Measurements from ENCODE around the gene TRIM24.
"Not testable (repeated sequence)": the region's sequence is repeated elsewhere in the genome, so short reads cannot be mapped to it uniquely, and the experiment has no call there.

TRIM24 gene

GRCh38 chr7:138499340-138499739 lies 39.3 kb downstream of the TRIM24 start:
- FAIRE-seq: no peak

- FAIRE-seq: not testable (repeated sequence)
Observed at GRCh38 chr7:138500303-138500702, 40.2 kb downstream of the TRIM24 start.

- FAIRE-seq: no peak
Observed at GRCh38 chr7:138500892-138501291, 40.8 kb downstream of the TRIM24 start.

DNA sequence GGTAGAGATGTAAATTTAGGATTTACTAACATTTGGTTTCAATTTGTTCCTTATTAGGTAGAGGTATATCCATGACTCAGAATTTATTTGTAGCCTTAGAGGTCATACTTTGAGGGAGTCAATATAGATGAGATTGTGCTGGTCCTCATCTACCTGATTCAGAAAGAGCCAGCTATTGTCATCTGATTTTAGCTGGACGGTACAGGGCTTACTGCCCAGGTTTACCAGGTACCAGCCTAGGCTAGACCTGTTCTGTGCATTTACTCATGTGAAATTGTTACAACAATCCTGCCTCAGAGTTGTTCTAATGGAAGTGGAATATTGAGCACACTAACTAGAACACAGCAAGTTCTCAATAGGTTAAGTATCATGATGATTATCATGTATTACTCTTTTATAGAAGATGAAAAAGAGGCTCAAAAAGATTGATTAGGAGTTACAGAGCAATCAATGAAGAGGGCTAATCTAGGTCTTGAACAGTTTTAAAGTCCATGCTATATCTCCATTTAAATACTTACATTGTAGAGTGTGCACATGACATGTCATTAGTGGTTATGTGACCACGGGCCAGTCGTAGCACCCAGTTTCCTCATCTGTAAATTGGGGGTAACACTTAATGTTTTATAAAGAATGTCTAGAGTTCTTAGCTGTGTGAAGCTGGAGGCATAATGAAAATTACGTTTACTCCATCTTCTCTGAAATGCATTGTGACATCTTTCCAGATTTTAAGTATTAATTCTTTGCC lies 42.1 kb downstream of the TRIM24 start:
- FAIRE-seq: no peak

- FAIRE-seq: no peak
Observed at GRCh38 chr7:138505361-138505873, 45.4 kb downstream of the TRIM24 start.

DNA sequence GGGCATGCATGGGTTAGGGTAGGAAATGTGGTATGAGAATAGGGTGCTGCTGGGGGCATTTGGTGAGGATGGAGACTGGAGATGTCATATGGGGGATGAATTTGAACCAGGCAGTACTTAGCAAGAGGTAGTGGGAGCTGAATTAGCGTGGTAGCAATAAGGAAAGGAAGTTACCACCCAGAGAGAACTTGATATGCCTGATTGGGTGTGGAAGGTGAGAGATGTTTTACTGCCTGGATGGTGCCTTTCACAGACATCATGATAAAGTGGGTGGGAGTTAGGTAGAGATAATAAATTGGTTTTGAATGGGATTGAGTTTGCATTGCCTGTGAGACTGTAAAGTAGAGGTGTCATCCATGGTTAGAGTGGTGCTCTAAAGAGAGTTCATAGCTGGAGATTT lies 46.7 kb downstream of the TRIM24 start:
- FAIRE-seq: no peak

DNA sequence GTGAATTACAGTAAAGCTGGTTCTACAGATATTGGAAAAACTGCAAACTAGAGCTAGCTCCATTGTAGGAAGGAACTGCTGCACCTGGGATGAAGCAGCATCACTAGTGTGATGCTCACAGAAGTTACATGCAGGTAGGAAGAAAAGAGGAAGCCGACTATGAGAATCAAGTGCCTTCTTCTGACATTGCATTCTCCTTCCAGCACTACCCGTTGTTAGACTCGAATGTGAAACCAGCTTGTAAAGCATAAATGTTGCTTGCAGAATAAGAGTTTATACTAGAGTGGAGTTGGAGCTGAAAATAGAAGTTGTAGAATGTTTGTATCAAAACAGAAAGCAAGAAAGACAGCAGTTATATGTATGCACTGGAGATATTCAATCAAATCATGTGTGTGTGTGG lies 49.9 kb downstream of the TRIM24 start:
- no peak for FAIRE-seq

DNA sequence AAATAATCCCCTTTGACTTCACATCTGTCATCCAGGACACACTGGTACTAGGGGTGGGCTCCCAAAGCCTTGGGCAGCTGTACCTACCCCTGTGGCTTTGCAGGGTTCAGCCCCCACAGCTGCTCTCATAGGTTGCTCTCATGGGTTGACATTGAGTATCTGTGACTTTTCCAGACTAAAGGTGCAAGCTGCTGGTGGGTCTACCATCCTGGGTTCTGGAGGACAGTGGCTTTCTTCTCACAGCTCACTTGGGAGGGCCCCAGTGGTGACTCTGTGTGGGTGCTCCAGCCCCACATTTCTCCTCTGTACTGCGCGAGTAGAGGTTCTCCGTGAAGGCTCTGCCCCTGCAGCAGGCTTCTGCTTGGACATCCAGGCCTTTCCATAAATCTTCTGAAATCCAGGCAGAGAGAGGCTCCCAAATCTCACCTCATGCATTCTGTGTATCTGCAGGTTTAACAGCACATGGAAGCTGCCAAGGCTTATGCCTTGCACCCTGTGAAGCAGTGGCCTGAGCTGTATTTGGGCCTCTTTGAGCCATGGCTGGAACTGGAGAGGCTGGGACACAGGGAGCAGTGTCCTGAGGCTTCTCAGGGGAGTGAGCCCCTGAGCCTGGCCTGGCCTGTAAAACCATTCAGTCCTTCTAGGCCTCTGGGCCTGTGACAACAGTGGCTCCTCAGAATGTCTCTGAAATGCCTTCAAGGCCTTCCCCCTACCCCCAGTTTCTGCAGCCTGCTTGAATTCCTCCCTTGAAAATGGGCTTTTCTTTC lies 52.2 kb downstream of the TRIM24 start:
- FAIRE-seq: no peak

DNA sequence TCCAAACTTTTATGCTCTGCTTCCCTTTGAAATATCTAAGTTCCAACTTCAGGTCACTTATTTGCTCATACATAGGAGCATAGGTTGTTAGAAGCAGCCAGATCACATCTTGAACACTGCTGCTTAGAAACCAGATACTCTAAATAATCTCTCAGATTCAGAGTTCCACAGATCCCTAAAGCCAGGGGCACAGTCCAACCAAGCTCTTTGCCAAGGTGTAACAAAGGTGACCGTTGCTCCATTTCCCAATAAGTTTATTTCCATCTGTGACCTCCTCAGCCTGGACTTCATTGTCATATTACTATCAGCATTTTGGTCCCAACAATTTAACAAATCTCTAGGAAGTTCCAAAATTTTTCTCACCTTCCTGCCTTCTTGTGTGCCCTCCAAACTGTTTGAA lies 52.8 kb downstream of the TRIM24 start:
- FAIRE-seq: no peak

GRCh38 chr7:138513344-138513871 lies 53.3 kb downstream of the TRIM24 start:
- no peak for FAIRE-seq

GRCh38 chr7:138514044-138514443 lies 54.0 kb downstream of the TRIM24 start:
- FAIRE-seq: no peak

DNA sequence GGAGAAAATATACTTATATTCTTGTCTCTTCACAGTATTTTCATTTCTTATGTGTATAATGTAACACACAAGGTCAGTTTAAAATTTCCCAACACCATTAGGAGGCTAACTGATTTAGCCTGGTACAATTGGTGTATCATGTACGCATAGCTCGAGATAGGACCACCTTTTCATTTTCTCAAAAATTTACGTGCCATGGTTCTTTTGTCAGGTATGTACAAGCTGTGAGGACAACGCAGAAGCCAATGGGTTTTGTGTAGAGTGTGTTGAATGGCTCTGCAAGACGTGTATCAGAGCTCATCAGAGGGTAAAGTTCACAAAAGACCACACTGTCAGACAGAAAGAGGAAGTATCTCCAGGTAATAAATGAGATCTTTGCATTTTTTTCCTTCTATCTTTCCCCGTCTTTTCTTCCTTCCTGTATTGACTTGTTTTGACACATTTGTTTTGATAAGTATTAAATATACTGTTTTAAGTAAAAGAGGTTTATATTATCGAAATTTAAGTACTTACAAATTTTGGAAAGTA lies 55.0 kb downstream of the TRIM24 start:
- FAIRE-seq: no peak

GRCh38 chr7:138519061-138519798 lies 59.2 kb downstream of the TRIM24 start:
- no peak for FAIRE-seq

DNA sequence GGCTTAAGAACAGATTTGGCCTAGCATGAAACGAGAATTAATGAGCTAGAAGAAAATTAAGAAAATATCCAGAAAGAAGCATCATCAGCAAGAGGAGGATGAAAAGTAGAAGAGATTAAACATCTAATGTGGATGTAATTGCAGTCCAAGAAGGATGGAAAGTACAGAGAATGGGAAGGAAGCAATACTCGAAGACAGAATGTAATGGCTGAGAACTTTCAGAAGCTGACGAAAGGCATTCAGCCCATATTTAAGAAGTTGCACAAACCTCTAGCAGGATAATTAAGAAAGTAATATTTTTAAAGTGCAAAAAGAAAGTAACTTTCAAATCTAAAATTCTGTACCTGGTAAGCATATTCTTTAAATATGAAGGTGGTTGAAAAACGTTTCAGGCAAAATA lies 60.7 kb downstream of the TRIM24 start:
- FAIRE-seq: no peak

DNA sequence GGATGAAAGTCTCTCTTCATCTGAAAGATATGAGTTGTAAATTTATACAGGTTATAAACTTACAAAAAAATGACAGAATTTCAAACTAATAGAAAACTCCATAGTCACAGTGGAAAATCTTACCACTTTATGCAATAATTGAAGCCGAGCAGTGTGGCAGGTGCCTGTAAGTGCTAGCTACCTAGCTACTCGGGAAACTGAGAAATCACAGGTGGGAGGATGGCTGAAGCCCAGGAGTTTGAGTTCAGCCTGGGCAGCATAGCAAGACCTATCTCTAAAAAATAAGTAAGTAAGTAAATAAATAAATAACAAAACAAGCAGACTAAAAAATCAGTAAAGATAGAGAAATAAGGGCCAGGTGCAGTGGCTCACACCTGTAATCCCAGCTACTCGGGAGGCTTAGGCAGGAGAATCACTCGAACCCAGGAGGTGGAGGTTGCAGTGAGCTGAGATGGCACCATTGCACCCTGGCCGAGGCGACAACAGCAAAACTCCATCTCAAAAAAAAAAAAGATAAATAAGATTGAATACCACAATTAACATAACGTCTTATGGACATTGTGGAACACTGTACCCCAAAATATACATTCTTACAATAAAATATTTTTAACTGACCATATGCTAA lies 61.9 kb downstream of the TRIM24 start:
- no peak for FAIRE-seq

GRCh38 chr7:138524259-138524658 lies 64.2 kb downstream of the TRIM24 start:
- FAIRE-seq: no peak

- no peak for FAIRE-seq
Observed at GRCh38 chr7:138525757-138526156, 65.7 kb downstream of the TRIM24 start.

GRCh38 chr7:138527746-138528223 lies 67.7 kb downstream of the TRIM24 start:
- FAIRE-seq: no peak

GRCh38 chr7:138536833-138537232 lies 76.8 kb downstream of the TRIM24 start:
- FAIRE-seq: not testable (repeated sequence)

- no peak for FAIRE-seq
Observed at GRCh38 chr7:138538518-138538917, 78.5 kb downstream of the TRIM24 start.

- FAIRE-seq: no peak
Observed at GRCh38 chr7:138538997-138539644, 79.1 kb downstream of the TRIM24 start.

DNA sequence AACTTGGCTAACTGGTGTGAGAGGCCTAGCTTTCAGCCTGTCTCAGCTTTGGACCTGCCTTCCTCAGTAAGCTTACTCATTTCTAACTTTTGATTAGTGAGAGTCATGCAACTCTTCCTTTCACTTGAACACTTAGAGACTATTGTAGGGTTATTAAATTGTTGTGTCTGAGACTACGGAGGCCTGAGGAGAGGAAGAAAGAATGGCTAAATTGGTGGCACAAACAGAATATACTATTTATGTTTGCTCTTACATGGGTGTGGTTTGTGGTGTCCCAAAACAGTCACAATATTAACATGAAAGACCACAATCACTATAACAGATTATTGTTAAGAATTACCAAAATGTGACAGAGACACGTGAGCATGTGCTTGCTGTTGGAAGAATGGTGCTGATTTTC lies 82.1 kb downstream of the TRIM24 start:
- no peak for FAIRE-seq

Data from A204.1 (cell line).